IgD-negative memory B cell (primary cell): ENCODE data around the gene PRELID2. TPM values are rescaled to one million over a fixed set of nuclear protein-coding genes. Genes with fewer than 3 reads are reported as not detected.
A peak's percentile ranks its signal among the peaks of the same experiment; 100 is the strongest.
"Not testable (repeated sequence)": the region's sequence is repeated elsewhere in the genome, so short reads cannot be mapped to it uniquely, and the experiment has no call there.

ENCODE experiments used
- H3K27ac Mint-ChIP-seq, 3 donors: one replicate each; pipeline ENCODE4 v1.8.0; 2020 to 2022; ENCODE audit warnings: mild to moderate bottlenecking in 3 of 3, mixed read lengths in 3 of 3, moderate library complexity in 1 of 3
- H3K27me3 Mint-ChIP-seq: one replicate; pipeline ENCODE4 v1.8.0; 2021; ENCODE audit warnings: mixed read lengths
- H3K36me3 Mint-ChIP-seq: one replicate; pipeline ENCODE4 v1.8.0; 2020; ENCODE audit warnings: mild to moderate bottlenecking, mixed read lengths
- H3K4me1 Mint-ChIP-seq, 3 donors: one replicate each; pipeline ENCODE4 v1.8.0; 2020 to 2022; ENCODE audit warnings: mixed read lengths in 3 of 3, mild to moderate bottlenecking in 1 of 3
- H3K4me3 Mint-ChIP-seq, 4 donors: one replicate each; pipeline ENCODE4 v1.8.0; 2020 to 2022; ENCODE audit warnings: mild to moderate bottlenecking in 4 of 4, mixed read lengths in 4 of 4, moderate library complexity in 3 of 4
- H3K9me3 Mint-ChIP-seq, 3 donors: one replicate each; pipeline ENCODE4 v1.8.0; 2020 to 2021; ENCODE audit warnings: mixed read lengths in 3 of 3, mild to moderate bottlenecking in 1 of 3
- polyA plus RNA-seq: library from polyadenylated mRNA; unstranded; fragments of 300-500 nt; fragmentation: Illumina TruSeq; gene quantifications from one replicate; pipeline ENCODE4 v1.2.3, GENCODE V29; 2021

PRELID2 gene
- 3.3 TPM for polyA plus RNA-seq

GRCh38 chr5:145834917-145835847 lies at the start of gene PRELID2:
PRELID2 (minus strand) TSS chr5:145835342; CDS start chr5:145835251, 91 bp downstream.
- H3K27me3 Mint-ChIP-seq: peaks cover 8% of the 10 kb centered on the region
- H3K27ac Mint-ChIP-seq: peak within 1 kb of the TSS in 1 of 3 donors; percentile 65
- peaks cover 4 to 11% (median 10%) of the 10 kb centered on the region in 3 donors for H3K4me1 Mint-ChIP-seq
- H3K4me3 Mint-ChIP-seq: peak within 1 kb of the TSS; percentile 73 to 92 (median 80)
- peaks cover 2% of the 10 kb centered on the region for H3K36me3 Mint-ChIP-seq
- H3K9me3 Mint-ChIP-seq: no peaks in the 10 kb centered on the region

- H3K4me1 Mint-ChIP-seq: no peaks in the 10 kb centered on the region
- peaks cover 0 to 4% (median 2%) of the 10 kb centered on the region in 3 donors for H3K9me3 Mint-ChIP-seq
- no peaks in the 10 kb centered on the region for H3K36me3 Mint-ChIP-seq
- peaks cover 5% of the 10 kb centered on the region for H3K27me3 Mint-ChIP-seq
- no peak overlapping the region for H3K27ac Mint-ChIP-seq
- H3K4me3 Mint-ChIP-seq: no peak overlapping the region
These were observed 39.6 kb upstream of the PRELID2 start for GRCh38 chr5:145874765-145875164.

GRCh38 chr5:145872914-145873313 lies 37.8 kb upstream of the PRELID2 start, which contains the start of gene GRXCR2:
GRXCR2 (minus strand) TSS chr5:145873014; CDS start chr5:145872968, 46 bp downstream.
- Mint-ChIP-seq H3K4me3 (no peak within 1 kb of the TSS), H3K9me3 (peaks cover 0 to 1% (median 0%) of the 10 kb centered on the region in 3 donors)

GRCh38 chr5:145872486-145872885 lies 37.3 kb upstream of the PRELID2 start:
- no peak overlapping the region for H3K4me3 Mint-ChIP-seq

More at GRCh38 chr5:145872914-145873313, 37.8 kb upstream of the PRELID2 start, which contains the start of gene GRXCR2:
- Mint-ChIP-seq H3K4me1 (no peaks in the 10 kb centered on the region), H3K27me3 (peaks cover 5% of the 10 kb centered on the region), H3K36me3 (no peaks in the 10 kb centered on the region), H3K27ac (no peak within 1 kb of the TSS)

GRCh38 chr5:145869753-145870152 lies 34.6 kb upstream of the PRELID2 start:
- Mint-ChIP-seq H3K4me3 (no peak overlapping the region), H3K4me1 (no peaks in the 10 kb centered on the region), H3K36me3 (no peaks in the 10 kb centered on the region), H3K27me3 (peaks cover 8% of the 10 kb centered on the region), H3K9me3 (peaks cover 0 to 1% (median 0%) of the 10 kb centered on the region in 3 donors), H3K27ac (no peak overlapping the region)

More at GRCh38 chr5:145872486-145872885, 37.3 kb upstream of the PRELID2 start:
- Mint-ChIP-seq H3K36me3 (no peaks in the 10 kb centered on the region), H3K27ac (no peak overlapping the region), H3K9me3 (peaks cover 0 to 1% (median 0%) of the 10 kb centered on the region in 3 donors), H3K4me1 (no peaks in the 10 kb centered on the region), H3K27me3 (peaks cover 5% of the 10 kb centered on the region)

- H3K36me3 Mint-ChIP-seq: no peaks in the 10 kb centered on the region
- H3K4me1 Mint-ChIP-seq: no peaks in the 10 kb centered on the region
- no peak overlapping the region for H3K4me3 Mint-ChIP-seq
- no peak overlapping the region for H3K27ac Mint-ChIP-seq
- peaks cover 4% of the 10 kb centered on the region for H3K27me3 Mint-ChIP-seq
- no peaks in the 10 kb centered on the region for H3K9me3 Mint-ChIP-seq
These were observed 32.7 kb upstream of the PRELID2 start for GRCh38 chr5:145867806-145868205.

- not testable (repeated sequence) for H3K4me3 Mint-ChIP-seq, H3K9me3 Mint-ChIP-seq, H3K27ac Mint-ChIP-seq, H3K27me3 Mint-ChIP-seq, H3K4me1 Mint-ChIP-seq, H3K36me3 Mint-ChIP-seq
These were observed 29.3 kb upstream of the PRELID2 start for GRCh38 chr5:145864432-145864831.

GRCh38 chr5:145863003-145863402 lies 27.9 kb upstream of the PRELID2 start:
- no peak overlapping the region for H3K27ac Mint-ChIP-seq
- H3K36me3 Mint-ChIP-seq: no peaks in the 10 kb centered on the region
- H3K9me3 Mint-ChIP-seq: no peaks in the 10 kb centered on the region
- H3K27me3 Mint-ChIP-seq: peaks cover 6% of the 10 kb centered on the region
- no peaks in the 10 kb centered on the region for H3K4me1 Mint-ChIP-seq
- no peak overlapping the region for H3K4me3 Mint-ChIP-seq

- Mint-ChIP-seq H3K27me3 (peaks cover 4% of the 10 kb centered on the region), H3K9me3 (no peaks in the 10 kb centered on the region), H3K36me3 (no peaks in the 10 kb centered on the region), H3K27ac (no peak overlapping the region), H3K4me1 (peaks cover 0 to 3% (median 0%) of the 10 kb centered on the region in 3 donors), H3K4me3 (no peak overlapping the region)
These were observed 24.8 kb upstream of the PRELID2 start for GRCh38 chr5:145859897-145860296.

- no peaks in the 10 kb centered on the region for H3K9me3 Mint-ChIP-seq
- H3K27ac Mint-ChIP-seq: no peak overlapping the region
- peaks cover 0 to 3% (median 0%) of the 10 kb centered on the region in 3 donors for H3K4me1 Mint-ChIP-seq
- no peaks in the 10 kb centered on the region for H3K36me3 Mint-ChIP-seq
- peaks cover 4% of the 10 kb centered on the region for H3K27me3 Mint-ChIP-seq
- no peak overlapping the region for H3K4me3 Mint-ChIP-seq
These were observed 24.3 kb upstream of the PRELID2 start for GRCh38 chr5:145859453-145859852.

GRCh38 chr5:145858959-145859358 lies 23.8 kb upstream of the PRELID2 start:
- Mint-ChIP-seq H3K36me3 (no peaks in the 10 kb centered on the region), H3K27me3 (peaks cover 4% of the 10 kb centered on the region), H3K9me3 (no peaks in the 10 kb centered on the region), H3K4me3 (no peak overlapping the region), H3K27ac (no peak overlapping the region), H3K4me1 (peaks cover 0 to 3% (median 0%) of the 10 kb centered on the region in 3 donors)

- Mint-ChIP-seq H3K27ac (no peak overlapping the region), H3K9me3 (peaks cover 0 to 1% (median 0%) of the 10 kb centered on the region in 3 donors), H3K27me3 (peaks cover 4% of the 10 kb centered on the region), H3K36me3 (no peaks in the 10 kb centered on the region), H3K4me3 (peak overlapping the region in 3 of 4 donors; percentile 53 to 69 (median 61)), H3K4me1 (peaks cover 0 to 3% (median 0%) of the 10 kb centered on the region in 3 donors)
These were observed 21.2 kb upstream of the PRELID2 start for GRCh38 chr5:145856285-145856818.

GRCh38 chr5:145855763-145856267 lies 20.7 kb upstream of the PRELID2 start:
- Mint-ChIP-seq H3K27ac (no peak overlapping the region), H3K27me3 (peaks cover 4% of the 10 kb centered on the region), H3K36me3 (no peaks in the 10 kb centered on the region), H3K4me3 (no peak overlapping the region), H3K4me1 (peaks cover 0 to 3% (median 0%) of the 10 kb centered on the region in 3 donors), H3K9me3 (peaks cover 0 to 2% (median 0%) of the 10 kb centered on the region in 3 donors)

GRCh38 chr5:145854651-145855258 lies 19.6 kb upstream of the PRELID2 start:
- Mint-ChIP-seq H3K4me3 (no peak overlapping the region), H3K9me3 (peaks cover 0 to 2% (median 0%) of the 10 kb centered on the region in 3 donors), H3K27ac (no peak overlapping the region), H3K36me3 (no peaks in the 10 kb centered on the region), H3K27me3 (peaks cover 4% of the 10 kb centered on the region), H3K4me1 (peaks cover 0 to 3% (median 0%) of the 10 kb centered on the region in 3 donors)
